HCT116 (cell line): ENCODE measurements around the gene CDKN2B-AS1.

Experiments used
- POLR2A ChIP-seq: IDR thresholded peaks from 2 replicates; pipeline ENCODE4 v1.7.0; 2011; ENCODE audit warnings: borderline replicate concordance; ENCODE audit not compliant: insufficient read depth, insufficient read length; ENCODE audit errors: extremely low read depth
- ZBTB33 ChIP-seq: IDR thresholded peaks from 2 replicates; pipeline ENCODE4 v1.6.1; 2011; ENCODE audit warnings: mild to moderate bottlenecking, low read length, moderate library complexity; ENCODE audit not compliant: insufficient replicate concordance; ENCODE audit errors: extremely low read depth

GRCh38 chr9:21995666-21996398 lies 1.2 kb downstream of the CDKN2B-AS1 start:
- TF ChIP-seq ZBTB33: no peak
- TF ChIP-seq POLR2A: no peak
